GM19025 (cell line): ENCODE measurements around the gene F10.

ENCODE experiments used
- ATAC-seq: cut with Tn5 transposase; IDR thresholded peaks from one replicate; pipeline ENCODE4 v1.9.1; 2021; ENCODE audit warnings: mild to moderate bottlenecking, low read depth, moderate library complexity; ENCODE audit not compliant: unreplicated experiment

The F10 gene

DNA sequence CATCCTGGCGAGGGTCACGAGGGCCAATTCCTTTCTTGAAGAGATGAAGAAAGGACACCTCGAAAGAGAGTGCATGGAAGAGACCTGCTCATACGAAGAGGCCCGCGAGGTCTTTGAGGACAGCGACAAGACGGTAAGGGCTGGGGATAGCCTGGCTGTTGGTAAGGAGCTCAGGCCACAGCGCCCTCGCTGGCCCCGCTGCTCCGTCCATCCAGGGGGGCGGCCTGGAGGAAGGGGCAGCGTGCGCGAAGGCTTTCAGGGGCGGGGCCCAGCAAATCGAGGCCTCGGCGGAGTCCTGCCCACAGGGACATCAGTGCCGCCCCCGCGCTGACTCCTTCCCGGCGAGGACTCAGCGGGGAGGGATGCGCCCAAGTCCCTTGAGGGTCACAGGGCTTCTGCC lies 6.9 kb downstream of the F10 start:
- no peak for ATAC-seq

- no peak for ATAC-seq
These were observed 7.5 kb downstream of the F10 start for GRCh38 chr13:113129921-113130750.

- ATAC-seq = no peak
These were observed 12.7 kb downstream of the F10 start for GRCh38 chr13:113135281-113135760.

GRCh38 chr13:113137691-113138298 lies 15.2 kb downstream of the F10 start:
- ATAC-seq = no peak

DNA sequence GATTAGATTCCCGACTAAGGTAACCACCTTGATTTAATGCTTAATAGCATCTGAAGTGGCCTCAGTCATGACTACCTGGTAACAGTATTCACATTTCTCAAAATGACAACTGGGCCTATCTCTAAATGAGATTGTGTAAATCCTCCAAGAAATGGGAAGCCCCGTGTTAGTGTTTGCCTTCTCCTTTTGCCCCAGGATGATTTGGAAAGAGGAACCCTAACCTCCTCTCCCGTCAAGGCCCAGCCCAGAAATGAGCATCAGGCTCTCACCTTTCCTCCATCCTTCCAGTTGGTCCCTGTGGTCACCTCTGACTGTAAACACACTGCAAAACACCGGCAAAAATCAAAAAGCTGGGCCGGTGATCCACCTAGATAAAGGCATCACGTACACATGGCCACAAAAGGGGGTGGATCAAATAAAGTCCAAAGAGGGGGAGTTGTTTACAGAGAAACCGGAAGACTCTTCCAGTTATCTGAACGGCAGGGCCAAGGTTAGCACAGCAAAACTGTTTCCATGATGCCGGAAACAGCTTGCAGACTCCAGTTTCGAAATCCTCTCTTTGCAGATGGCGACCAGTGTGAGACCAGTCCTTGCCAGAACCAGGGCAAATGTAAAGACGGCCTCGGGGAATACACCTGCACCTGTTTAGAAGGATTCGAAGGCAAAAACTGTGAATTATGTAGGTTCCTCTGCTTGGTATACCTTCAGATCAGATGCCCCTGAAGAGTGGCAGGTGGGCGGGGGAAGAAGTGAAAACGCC lies 16.4 kb downstream of the F10 start:
- ATAC-seq = no peak

GRCh38 chr13:113139577-113139976 lies 17.0 kb downstream of the F10 start:
- ATAC-seq = no peak

DNA sequence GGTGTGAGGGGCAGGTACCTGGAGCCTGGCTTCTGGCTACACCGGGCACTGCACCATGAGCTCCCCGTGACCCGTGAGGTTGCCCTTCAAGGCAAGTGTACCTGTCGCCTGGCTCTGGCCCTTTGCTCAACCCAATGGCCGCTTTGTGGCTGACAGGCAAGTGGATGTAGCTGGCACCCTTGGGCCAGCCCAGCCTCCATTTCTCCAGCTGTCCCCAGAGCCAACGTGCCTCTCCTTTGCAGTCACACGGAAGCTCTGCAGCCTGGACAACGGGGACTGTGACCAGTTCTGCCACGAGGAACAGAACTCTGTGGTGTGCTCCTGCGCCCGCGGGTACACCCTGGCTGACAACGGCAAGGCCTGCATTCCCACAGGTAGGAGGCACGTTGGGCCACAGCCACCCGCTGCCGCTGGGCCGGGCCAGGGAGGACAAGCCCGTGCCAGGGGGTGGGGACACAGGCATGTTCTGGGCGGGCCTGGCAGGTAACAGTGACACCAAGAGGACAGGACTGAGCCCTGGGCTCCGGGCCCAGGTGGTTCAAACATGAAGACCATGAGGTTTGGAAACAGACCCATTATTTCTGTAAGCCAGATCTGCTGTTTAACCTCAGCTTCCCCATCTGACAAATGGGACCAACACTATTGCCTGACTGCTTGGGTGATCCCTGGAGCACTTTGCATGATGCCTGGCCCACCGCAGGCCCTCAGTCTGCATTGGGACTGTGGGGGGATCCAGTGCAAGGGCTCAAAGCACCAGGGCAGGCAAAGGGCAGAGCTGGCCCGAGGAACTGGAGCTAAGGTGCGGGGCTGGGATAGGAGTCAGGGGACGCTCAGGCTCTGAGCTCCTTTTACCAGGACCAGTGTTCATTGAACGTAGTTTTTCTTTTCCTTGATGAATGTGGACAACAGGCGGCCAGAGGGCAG lies 18.3 kb downstream of the F10 start:
- no peak for ATAC-seq

DNA sequence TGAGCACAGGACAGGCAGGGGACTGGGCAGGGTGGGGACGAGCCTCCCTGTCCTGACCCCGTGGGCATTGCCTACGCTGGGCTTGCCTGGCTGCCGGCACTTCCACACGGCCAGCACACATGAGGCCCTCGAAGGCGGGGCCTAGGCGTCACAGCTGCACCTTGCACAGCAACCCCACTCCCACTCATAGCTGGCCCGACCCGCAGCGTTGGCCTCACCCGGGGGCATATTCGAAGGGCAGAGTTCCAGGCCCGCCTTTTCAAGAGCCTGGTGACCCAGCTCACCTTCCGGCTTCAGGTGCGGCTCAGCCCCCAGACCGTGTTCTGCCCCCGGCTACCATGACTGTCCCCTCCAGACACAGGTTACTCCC lies 19.0 kb downstream of the F10 start:
- no peak for ATAC-seq

DNA sequence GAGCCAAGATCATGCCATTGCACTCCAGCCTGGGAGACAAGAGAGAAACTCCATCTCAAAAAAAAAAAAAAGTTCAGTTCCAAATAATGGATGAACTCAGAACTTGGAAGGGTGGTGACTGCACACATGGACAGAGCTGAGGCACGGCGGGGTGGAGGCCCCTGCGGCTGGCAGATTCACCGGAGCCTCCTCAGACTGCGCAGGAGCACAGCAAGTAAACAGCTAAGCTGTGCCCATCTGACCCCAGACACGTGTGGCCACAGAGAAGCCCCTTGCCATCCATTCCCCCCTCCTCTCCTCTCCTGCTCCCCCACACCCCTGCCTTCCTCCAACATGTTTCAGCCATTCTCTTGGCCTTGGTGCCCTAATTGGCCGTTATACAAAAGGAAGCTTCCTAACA lies 20.3 kb downstream of the F10 start:
- no peak for ATAC-seq

DNA sequence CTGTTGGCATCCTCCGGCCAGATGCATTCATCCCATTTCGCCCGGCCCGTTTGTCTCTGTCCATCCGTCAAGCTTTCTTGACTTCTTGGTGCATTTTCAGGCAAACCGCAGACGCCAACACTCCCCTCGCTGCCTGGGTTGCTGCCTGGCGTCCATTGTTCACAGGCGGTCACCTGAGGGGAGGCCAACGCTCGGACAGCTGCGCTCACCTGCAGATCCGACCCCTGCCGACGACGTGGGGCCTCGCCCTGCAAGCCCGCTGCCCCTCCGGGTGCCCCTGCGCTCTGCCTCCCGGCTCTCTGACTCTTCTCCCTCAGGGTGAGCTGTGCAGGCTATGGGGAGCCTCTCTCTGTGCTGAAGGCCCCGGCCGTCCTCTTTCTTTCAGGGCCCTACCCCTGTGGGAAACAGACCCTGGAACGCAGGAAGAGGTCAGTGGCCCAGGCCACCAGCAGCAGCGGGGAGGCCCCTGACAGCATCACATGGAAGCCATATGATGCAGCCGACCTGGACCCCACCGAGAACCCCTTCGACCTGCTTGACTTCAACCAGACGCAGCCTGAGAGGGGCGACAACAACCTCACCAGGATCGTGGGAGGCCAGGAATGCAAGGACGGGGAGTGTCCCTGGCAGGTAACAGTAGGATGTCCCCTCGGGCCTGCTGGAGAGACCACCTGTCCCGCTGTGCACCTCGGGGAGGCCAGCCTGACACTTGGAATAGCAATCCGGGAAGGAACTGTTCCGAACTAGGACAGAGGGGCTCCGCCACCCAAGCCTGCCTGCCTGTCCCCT lies 21.1 kb downstream of the F10 start:
- ATAC-seq = no peak

GRCh38 chr13:113144255-113144629 lies 21.6 kb downstream of the F10 start:
- ATAC-seq = no peak

GRCh38 chr13:113145496-113145895 lies 22.9 kb downstream of the F10 start:
- ATAC-seq = no peak

- ATAC-seq = no peak
These were observed 23.5 kb downstream of the F10 start for GRCh38 chr13:113145911-113146598.

- no peak for ATAC-seq
These were observed 24.2 kb downstream of the F10 start for GRCh38 chr13:113146750-113147149.

GRCh38 chr13:113147206-113147605 lies 24.6 kb downstream of the F10 start:
- ATAC-seq = no peak

GRCh38 chr13:113148407-113148806 lies 25.8 kb downstream of the F10 start:
- no peak for ATAC-seq

DNA sequence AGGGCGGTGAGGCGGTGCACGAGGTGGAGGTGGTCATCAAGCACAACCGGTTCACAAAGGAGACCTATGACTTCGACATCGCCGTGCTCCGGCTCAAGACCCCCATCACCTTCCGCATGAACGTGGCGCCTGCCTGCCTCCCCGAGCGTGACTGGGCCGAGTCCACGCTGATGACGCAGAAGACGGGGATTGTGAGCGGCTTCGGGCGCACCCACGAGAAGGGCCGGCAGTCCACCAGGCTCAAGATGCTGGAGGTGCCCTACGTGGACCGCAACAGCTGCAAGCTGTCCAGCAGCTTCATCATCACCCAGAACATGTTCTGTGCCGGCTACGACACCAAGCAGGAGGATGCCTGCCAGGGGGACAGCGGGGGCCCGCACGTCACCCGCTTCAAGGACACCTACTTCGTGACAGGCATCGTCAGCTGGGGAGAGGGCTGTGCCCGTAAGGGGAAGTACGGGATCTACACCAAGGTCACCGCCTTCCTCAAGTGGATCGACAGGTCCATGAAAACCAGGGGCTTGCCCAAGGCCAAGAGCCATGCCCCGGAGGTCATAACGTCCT lies 26.4 kb downstream of the F10 start:
- no peak for ATAC-seq

- no peak for ATAC-seq
These were observed 27.3 kb downstream of the F10 start for GRCh38 chr13:113149711-113150549.
